Thyroid gland (tissue), 4 donors: Measurements from ENCODE around the gene NT5C1B.

Source experiments
- CTCF ChIP-seq, 6 experiments: fragments of 200-600 bp in 3 of 6; fragments of 450-650 bp in 3 of 6; sonication (generic) in 3 of 6; IDR thresholded peaks; one replicate each; pipeline ENCODE4 v1.5.1; 2016 to 2019; ENCODE audit warnings: antibody characterized with exemption in 6 of 6, mild to moderate bottlenecking in 2 of 6, inconsistent platforms in 1 of 6, moderate library complexity in 1 of 6
- POLR2A ChIP-seq, 2 donors: fragments of 450-650 bp; IDR thresholded peaks; one replicate each; pipeline ENCODE4 v1.6.1; 2017; ENCODE audit warnings: antibody characterized with exemption in 2 of 2, mild to moderate bottlenecking in 2 of 2, moderate library complexity in 1 of 2

DNA sequence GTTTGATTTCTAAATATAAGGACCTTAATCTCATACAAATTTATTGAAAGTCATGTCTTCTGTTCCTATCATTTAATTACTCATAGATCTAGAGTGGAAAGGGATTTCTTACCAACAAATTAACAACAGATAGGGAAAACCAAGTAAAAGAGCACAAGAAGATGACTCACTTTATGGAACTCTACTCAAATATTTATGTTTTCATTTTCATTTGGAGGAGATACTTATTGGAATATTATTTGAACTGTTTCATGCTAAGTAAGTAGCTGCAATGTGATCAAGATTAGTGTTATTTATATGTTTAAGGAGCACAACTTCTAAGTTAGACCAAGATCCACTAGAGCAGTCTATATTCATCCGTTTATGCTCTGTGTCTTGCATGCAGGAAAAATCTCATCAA lies 1.3 kb downstream of the NT5C1B start:
- TF ChIP-seq POLR2A (IDR thresholded peaks at IDR 0.05), result no peak
- TF ChIP-seq CTCF (IDR thresholded peaks at IDR 0.05), result no peak
